WI38 (cell line): ENCODE data around the gene ITGAD.

Source experiments
- H3K4me3 ChIP-seq: 2 replicates; pipeline ENCODE4 v1.5.1; 2011; ENCODE audit warnings: low read depth, mild to moderate bottlenecking, control low read depth, low read length
- TF ChIP-seq, protein P1 (sequence below): IDR thresholded peaks from 2 replicates; pipeline ENCODE4 v1.5.1; 2012; ENCODE audit warnings: low read depth, mild to moderate bottlenecking, control low read depth, low read length

The ITGAD gene

DNA sequence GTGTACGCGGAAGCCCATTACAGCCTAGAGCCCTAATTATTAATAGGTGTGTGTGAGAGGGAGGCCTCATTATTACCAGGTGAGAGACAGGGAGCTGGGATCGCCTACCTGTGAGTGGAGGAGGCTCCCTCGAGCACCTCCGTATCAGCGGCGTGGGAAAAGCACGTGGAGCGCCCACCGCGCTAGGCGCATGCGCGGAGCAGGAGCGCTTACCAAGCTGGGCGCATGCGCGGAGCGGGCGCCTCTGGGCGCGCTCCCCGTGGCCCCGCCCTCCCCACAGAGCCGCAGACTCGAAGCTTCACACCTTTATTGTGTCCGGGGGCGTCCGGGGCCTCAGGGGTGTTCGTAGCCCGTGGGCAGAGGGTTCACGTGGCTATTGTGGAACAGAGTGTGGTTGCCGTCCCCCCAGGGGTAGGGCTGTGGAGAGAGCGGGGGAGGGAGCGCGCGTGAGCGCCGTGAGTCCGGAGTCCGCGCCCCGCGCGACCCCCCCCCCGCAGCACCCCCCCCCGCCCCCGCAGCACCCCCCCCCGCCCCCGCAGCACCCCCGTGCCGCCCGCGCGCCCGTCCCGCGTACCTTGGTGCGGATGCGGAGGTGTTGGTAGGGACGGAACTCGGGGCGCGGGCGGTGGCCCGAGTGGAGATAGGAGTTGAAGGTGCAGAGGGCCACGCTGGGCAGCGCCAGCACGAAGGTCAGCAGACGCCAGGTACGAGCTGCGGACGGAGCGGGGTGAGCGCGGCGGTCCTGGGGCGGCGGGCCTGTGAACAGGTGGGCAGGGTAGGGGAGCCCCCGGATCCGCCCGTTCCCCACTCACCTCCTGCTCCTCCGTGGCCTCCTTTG, 34.5 kb downstream of the ITGAD start:
- TF ChIP-seq, protein P1, sequence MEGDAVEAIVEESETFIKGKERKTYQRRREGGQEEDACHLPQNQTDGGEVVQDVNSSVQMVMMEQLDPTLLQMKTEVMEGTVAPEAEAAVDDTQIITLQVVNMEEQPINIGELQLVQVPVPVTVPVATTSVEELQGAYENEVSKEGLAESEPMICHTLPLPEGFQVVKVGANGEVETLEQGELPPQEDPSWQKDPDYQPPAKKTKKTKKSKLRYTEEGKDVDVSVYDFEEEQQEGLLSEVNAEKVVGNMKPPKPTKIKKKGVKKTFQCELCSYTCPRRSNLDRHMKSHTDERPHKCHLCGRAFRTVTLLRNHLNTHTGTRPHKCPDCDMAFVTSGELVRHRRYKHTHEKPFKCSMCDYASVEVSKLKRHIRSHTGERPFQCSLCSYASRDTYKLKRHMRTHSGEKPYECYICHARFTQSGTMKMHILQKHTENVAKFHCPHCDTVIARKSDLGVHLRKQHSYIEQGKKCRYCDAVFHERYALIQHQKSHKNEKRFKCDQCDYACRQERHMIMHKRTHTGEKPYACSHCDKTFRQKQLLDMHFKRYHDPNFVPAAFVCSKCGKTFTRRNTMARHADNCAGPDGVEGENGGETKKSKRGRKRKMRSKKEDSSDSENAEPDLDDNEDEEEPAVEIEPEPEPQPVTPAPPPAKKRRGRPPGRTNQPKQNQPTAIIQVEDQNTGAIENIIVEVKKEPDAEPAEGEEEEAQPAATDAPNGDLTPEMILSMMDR: no peak
- H3K4me3 ChIP-seq: no peak overlapping the region

DNA sequence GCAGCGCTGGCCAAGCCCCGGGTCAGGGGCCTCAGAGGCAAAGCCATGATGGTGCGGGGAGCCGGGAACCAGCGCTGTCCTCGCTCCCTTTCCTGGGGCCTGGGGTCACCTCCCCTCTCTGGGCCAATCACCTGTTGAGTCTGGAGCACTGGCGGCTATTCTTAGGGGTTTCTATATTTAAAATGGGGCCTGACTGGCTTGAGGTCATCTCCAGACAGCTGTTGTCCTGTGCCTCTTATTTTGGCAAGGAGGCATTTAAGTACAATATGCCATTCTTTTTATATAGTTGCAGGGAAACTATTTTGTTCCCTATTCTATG, 35.1 kb downstream of the ITGAD start, which contains the start of gene COX6A2:
COX6A2 (minus strand) TSS at position 82 of the 319 bp plus-strand sequence; CDS start at position 47, 35 bp downstream.
- TF ChIP-seq, protein P1: no peak
- no peak within 1 kb of the TSS for H3K4me3 ChIP-seq

DNA sequence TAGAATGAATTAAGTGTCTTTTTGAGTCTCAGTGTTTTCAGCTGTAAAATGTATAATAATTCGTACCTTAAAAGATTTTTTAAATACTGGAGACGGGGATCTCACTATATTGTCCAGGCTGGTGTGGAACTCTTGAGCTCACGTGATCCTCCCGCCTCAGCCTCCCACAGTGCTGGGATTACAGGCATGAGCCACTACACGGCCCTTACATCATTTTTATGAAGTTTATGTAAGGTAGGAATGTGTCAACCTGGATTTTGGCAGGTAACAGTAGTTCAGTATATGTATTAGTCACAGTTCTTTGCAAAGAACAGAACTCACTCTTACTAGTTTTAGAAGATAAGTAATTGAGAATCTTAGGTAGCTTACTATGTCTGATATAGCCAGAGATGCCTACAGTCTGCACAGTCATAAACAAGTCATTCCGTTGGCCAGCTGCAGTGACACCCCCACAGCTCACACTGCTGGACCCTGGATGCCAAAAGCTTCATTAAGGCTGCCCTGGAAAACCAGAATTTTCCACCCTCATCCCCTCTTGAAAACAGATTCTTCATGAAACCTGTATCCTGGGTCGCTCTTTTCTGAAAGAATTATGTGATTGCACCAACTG, 35.6 kb downstream of the ITGAD start:
- TF ChIP-seq, protein P1: no peak
- H3K4me3 ChIP-seq: no peak overlapping the region

DNA sequence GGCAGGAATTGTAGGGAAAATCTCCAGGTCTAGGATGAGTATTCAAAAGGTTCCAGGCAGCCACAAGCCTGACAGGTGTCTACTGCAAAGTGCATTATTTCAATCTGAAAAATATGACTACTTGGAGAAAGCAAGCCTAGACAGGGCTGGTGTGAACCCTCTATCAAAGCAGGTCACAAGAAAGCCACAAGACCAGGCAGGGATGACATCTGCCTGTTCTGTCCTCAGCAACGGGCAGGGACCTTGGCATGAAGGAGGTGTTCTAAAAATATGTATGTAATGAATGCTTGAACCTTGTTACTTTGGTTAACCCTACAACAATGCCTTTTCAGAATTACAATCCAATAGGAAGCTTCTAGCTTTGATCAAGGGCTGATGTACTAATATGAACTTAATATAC, 36.2 kb downstream of the ITGAD start:
- H3K4me3 ChIP-seq: no peak overlapping the region
- TF ChIP-seq, protein P1: no peak

DNA sequence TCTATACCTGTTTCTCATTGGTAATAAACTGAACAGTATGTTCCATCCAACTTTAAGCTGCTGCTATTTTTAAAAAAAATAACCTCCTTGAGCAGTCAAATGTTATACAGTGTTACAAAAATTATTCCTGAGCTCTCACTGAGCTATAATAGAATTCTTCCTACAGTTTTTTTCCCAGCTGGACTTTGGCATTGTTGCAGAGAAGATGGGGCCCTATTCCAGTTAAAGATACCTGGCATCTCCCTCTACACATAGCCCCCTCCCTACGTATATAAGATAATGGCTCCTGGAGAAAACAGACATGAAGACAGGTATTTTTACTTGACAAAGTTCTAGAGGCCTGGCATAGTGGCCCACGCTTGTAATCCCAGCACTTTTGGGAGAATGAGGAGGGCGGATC, 36.7 kb downstream of the ITGAD start:
- H3K4me3 ChIP-seq: no peak overlapping the region
- TF ChIP-seq, protein P1: no peak

DNA sequence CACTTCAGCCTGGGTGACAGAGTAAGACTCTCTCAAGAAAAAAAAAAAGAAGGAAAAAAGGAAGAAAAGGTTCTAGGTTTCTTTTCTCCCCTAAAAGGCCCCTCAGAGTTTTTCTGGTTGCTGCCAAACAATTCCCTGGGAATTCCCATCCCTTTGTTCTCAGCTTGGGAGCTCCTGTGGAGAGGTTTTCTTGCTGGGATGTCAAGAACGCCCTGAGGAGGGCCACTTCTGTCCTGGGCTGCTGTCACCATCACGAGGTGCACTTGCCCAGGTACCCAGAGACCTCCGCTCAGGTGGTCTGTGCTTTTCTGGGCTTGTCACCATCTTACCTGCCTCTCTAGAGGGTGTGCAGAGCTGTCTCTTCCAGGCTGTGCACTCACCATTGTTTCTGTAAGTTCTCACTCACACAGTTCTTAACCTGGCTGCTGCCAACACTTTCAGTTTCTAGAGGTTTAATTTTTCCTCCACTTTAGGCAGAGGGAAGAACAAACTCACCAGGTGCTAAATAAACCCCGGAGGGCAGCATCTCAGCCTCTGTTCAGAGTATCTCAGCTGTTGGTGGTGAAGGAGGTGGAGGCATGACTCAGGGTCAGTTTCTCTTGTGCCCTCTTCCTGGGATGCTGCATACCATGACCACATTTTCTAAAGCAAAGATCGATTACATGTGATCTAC, 37.4 kb downstream of the ITGAD start:
- TF ChIP-seq, protein P1: no peak
- H3K4me3 ChIP-seq: no peak overlapping the region
